ENCODE measurements around the gene ITPKB.

Gene ITPKB

GRCh38 chr1:226678251-226678650, 60.8 kb downstream of the ITPKB start:
- no peak overlapping the region for H3K4me3 ChIP-seq (ENCODE audit: control insufficient read depth, low read depth, low read length)
- no peak for TF ChIP-seq CTCF (IDR thresholded peaks at IDR 0.05; ENCODE audit: control insufficient read depth, insufficient read depth, low read depth, low read length, missing control alignments)
- no peak for DNase-seq (ENCODE audit: low read depth)

DNA sequence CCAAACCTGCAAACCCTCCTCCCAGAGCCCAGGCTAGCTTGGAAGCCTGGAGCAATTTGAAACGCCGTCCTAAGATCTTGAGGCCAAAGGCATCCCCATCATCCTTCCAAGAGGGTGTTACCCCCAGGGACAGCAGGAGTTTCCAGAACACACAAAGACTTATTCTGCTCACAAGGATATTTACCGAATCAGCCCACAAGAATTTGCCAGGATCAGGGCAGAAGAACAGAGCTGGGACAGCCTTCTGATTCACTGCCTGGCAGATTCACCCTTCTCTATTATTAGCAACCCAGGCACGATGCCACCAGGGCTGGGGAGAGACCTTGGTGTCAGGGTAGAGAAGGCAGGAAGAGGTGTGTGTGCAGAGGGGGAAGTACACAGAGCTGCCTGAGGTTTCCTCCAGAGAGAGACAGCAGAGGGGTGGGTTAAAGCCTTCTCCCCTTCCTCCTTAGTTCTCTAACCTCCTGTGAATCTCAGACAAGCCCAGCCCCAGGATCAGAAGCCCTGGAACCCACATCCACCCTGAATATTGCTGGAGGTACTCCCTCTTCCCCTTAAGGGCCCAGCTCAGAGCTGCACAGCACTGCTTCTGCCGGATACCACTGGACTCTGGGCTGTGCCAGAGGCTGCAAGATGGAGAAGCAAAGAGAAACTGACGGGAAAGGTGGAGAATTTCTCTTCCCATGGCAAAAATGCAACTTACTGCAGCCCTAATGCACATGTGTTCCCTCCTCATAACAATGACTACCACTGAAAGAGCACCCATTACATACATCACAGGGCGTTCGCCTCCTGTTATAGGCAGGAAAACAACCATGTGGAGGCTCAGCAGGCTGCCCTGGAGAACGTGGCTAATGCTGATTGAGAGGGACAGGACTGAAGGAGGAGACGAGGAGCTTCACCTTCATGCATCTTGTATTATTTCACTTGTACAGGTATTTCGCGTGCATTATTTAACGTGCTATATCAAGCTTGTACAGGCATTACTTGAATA, 61.8 kb downstream of the ITPKB start:
- no peak for TF ChIP-seq CTCF (IDR thresholded peaks at IDR 0.05; ENCODE audit: control insufficient read depth, insufficient read depth, low read depth, low read length, missing control alignments)
- peak; percentile 61 for DNase-seq (ENCODE audit: low read depth)
- H3K4me3 ChIP-seq (ENCODE audit: control insufficient read depth, low read depth, low read length) = no peak overlapping the region

- H3K4me3 ChIP-seq (ENCODE audit: control insufficient read depth, low read depth, low read length) = no peak overlapping the region
- DNase-seq (ENCODE audit: low read depth) = no peak
- TF ChIP-seq CTCF (IDR thresholded peaks at IDR 0.05; ENCODE audit: control insufficient read depth, insufficient read depth, low read depth, low read length, missing control alignments) = no peak
Measured at GRCh38 chr1:226676381-226676780, 62.7 kb downstream of the ITPKB start.

DNA sequence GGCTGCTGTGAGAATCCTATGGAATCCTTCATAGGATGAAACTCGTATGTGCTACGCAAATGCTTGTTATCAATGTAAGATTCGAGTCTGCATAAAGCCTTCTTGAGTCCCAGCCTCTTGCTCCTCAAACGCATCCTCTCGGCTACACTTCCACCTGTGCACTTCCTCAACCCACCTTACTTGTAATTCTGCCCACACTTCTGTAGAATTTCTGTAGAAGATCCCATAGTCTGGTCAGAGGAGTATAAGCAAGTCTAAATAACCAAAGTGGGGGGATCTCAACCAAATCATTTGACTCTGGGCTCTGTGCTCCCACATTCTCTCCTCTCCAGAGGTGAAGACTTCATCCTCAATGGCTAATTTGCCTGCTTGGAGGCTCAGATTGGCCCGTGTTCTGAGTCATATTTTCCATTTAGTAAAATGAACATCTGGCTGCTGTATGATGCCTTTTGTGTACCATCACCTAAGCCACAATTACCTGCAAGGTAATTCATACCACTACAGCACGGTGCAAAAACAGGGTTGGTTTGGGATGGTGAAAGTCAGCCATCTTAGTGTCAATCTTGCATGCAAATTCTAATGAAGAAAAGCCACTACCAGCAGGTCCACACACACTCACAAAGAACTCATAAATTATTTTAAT, 63.2 kb downstream of the ITPKB start:
- H3K4me3 ChIP-seq (ENCODE audit: control insufficient read depth, low read depth, low read length) = no peak overlapping the region
- no peak for TF ChIP-seq CTCF (IDR thresholded peaks at IDR 0.05; ENCODE audit: control insufficient read depth, insufficient read depth, low read depth, low read length, missing control alignments)
- no peak for DNase-seq (ENCODE audit: low read depth)

DNA sequence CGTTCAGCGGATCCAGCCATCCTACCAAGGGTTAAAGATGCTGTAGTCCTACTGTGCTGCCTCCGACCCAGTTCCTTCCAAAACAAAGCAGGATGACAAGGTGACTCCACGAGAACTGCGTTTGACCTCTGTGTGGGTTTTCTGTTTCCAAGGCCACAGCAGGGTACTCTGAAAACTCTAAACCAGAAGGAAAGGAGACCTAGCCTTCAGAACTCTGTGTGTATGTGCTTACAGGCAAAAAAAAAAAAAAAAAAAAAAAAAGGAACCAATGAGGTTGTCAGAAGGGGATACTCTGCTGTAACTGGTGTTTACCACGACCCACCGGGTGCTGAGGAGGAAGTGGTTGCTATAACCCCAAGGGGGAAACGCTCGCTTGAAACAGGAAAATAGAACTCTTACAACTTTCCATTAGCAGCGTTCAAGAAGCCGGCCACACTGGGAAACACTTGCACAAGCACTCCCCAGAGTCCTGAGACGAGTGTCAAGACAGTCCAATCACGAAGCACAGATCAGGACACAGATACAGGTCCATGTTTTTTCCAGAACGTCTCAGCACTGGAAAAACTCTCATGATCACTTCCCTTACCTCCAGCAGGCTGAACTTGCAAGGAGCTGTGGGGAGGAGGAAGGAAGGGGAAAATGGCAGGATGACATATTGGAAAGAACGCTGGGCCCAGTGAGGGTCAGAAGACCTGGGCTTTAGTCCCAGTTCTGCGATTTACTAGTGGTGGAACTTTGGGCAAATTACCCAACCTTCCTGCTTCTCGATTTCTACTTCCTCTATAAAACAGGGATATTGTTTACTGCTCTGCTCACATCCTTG, 64.0 kb downstream of the ITPKB start:
- H3K4me3 ChIP-seq (ENCODE audit: control insufficient read depth, low read depth, low read length) = no peak overlapping the region
- no peak for DNase-seq (ENCODE audit: low read depth)
- no peak for TF ChIP-seq CTCF (IDR thresholded peaks at IDR 0.05; ENCODE audit: control insufficient read depth, insufficient read depth, low read depth, low read length, missing control alignments)

- H3K4me3 ChIP-seq (ENCODE audit: control insufficient read depth, low read depth, low read length) = no peak overlapping the region
Measured at GRCh38 chr1:226672339-226672762, 66.7 kb downstream of the ITPKB start.

More at GRCh38 chr1:226672339-226672762, 66.7 kb downstream of the ITPKB start:
- DNase-seq (ENCODE audit: low read depth) = no peak
- TF ChIP-seq CTCF (IDR thresholded peaks at IDR 0.05; ENCODE audit: control insufficient read depth, insufficient read depth, low read depth, low read length, missing control alignments) = no peak
